AG09309 (cell line): ENCODE results near the gene CTIF.

Experiments
- DNase-seq: peaks from one replicate; pipeline ENCODE4 v3.0.0-alpha.2; 2010; ENCODE audit warnings: low read depth
- H3K4me3 ChIP-seq: 2 replicates; pipeline ENCODE4 v1.5.1; 2011; ENCODE audit warnings: mild to moderate bottlenecking, low read depth, low read length, moderate library complexity; ENCODE audit not compliant: control insufficient read depth
- TF ChIP-seq, protein P1 (sequence below): IDR thresholded peaks from 2 replicates; pipeline ENCODE4 v1.5.1; 2011; ENCODE audit warnings: mild to moderate bottlenecking, low read depth, low read length, inconsistent platforms; ENCODE audit not compliant: insufficient read depth, control insufficient read depth; ENCODE audit errors: missing control alignments

The CTIF gene

DNA sequence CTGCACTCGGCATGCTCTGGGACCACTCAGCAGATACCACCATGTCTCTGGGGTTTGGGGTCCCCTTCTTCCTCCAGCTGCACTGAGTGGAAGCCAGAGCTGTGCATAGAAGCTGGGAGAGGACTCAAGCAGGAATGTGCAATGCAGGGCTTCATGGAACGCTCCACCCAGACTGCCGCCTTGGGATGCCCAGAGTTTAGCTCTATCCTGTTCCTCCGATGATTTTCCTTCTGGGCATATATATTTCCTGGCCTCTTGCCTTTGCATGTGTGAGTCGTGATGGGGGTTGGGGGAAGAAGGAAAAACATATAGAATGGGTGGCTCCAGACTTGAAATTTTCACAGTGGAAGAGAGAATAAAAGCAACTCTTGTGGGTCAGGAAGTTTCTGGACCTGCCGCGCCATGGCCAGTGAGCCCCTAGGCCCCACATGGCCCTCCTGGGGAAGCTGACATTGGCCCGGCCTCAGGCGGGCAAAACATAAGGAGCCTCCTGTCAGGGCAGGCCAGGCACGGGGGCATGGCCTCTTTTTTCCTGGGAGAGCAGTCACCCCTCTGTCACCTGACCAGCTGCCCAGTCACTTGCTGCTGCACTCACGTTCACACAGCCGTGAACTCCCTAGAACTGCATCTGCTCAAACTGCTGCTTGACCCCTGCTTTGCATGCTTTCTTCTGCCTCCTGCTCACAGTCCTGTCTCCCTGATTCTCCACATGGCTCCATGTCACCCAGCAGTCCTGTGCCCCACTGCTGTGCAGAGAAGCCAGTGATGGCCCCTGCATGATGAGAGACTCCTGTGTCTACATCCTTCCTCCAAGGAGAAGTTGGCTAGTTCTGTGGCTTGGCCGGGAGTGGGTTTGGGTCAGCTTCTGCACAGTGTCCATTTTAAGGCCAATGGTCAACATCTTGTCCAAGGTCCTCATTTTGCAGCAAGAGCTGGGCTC is 197.8 kb downstream of the CTIF start:
- H3K4me3 ChIP-seq, result no peak overlapping the region
- no peak for DNase-seq
- TF ChIP-seq, protein P1, sequence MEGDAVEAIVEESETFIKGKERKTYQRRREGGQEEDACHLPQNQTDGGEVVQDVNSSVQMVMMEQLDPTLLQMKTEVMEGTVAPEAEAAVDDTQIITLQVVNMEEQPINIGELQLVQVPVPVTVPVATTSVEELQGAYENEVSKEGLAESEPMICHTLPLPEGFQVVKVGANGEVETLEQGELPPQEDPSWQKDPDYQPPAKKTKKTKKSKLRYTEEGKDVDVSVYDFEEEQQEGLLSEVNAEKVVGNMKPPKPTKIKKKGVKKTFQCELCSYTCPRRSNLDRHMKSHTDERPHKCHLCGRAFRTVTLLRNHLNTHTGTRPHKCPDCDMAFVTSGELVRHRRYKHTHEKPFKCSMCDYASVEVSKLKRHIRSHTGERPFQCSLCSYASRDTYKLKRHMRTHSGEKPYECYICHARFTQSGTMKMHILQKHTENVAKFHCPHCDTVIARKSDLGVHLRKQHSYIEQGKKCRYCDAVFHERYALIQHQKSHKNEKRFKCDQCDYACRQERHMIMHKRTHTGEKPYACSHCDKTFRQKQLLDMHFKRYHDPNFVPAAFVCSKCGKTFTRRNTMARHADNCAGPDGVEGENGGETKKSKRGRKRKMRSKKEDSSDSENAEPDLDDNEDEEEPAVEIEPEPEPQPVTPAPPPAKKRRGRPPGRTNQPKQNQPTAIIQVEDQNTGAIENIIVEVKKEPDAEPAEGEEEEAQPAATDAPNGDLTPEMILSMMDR, result no peak

- DNase-seq, result no peak
- TF ChIP-seq, protein P1, result no peak
- H3K4me3 ChIP-seq, result no peak overlapping the region
Measured at GRCh38 chr18:48739266-48740067, 200.6 kb downstream of the CTIF start.

- H3K4me3 ChIP-seq, result no peak overlapping the region
- TF ChIP-seq, protein P1, result no peak
- DNase-seq, result no peak
Measured at GRCh38 chr18:48740068-48740440, 201.2 kb downstream of the CTIF start.

DNA sequence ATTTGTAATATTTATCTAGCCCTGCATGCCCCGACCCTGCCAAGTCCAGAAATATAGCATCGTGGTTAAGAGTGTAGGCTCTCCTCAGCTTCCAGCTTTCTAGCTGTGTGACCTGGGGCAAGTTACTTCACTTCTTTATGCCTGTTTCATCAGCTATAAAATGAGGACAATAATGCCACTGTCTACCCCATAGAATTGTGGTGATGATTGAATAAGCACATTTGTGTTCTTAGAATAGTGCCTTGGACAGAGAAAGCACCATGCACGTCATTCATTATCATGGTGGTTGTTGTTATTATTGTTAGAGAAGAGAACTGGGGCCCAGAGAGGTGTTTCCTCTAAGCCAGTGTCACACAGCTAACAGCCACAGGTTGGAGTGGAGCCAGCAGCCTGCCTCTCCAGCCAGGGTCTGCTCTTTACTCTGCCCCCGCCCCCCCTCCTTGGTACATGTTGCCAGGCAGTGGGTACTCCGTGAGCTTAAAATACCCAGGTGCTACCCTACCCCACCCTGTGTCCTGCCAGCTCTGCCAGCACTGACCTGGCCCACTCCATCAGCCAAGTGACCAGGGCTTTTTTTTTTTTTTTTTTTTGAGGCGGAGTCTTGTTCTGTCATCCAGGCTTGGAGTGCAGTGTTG is 202.1 kb downstream of the CTIF start:
- H3K4me3 ChIP-seq, result no peak overlapping the region
- no peak for DNase-seq
- TF ChIP-seq, protein P1, result no peak

GRCh38 chr18:48741866-48742265 is 203.0 kb downstream of the CTIF start:
- DNase-seq, result no peak
- TF ChIP-seq, protein P1, result no peak
- H3K4me3 ChIP-seq, result no peak overlapping the region

DNA sequence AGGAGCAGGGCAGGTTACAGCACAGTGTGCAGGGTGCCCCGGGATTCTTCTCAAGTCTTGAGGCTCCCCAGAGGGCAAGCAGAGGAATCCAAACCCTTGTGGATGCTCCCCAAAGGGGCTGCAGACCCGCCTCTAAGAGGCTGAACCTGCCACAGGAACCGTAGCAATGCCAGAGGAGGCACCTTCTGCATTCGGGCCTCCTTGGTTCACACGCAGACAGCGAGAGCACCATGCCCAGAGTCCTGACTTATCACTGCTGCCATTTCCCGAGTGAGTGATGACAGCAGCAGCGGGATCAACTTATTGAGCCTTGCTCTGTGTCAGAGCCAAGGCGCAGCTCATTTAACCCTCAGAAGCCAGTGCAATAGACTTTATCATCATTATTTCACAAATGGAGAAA is 203.5 kb downstream of the CTIF start:
- DNase-seq, result no peak
- no peak overlapping the region for H3K4me3 ChIP-seq
- TF ChIP-seq, protein P1, result no peak
